GM19240 (cell line): ENCODE results near the gene LDHD.
"Not testable (repeated sequence)": the region's sequence is repeated elsewhere in the genome, so short reads cannot be mapped to it uniquely, and the experiment has no call there.

ENCODE experiments used
- DNase-seq: peaks from one replicate; pipeline ENCODE4 v3.0.0; 2011; ENCODE audit warnings: low spot score; ENCODE audit not compliant: insufficient read length

LDHD gene

GRCh38 chr16:75100603-75100990 lies 16.0 kb downstream of the LDHD start:
- DNase-seq: no peak

GRCh38 chr16:75099738-75100602 lies 16.6 kb downstream of the LDHD start:
- DNase-seq: no peak

GRCh38 chr16:75099075-75099667 lies 17.4 kb downstream of the LDHD start:
- no peak for DNase-seq

GRCh38 chr16:75097941-75098901 lies 18.4 kb downstream of the LDHD start:
- no peak for DNase-seq

- no peak for DNase-seq
Measured at GRCh38 chr16:75097191-75097761, 19.3 kb downstream of the LDHD start.

GRCh38 chr16:75096656-75097055 lies 19.9 kb downstream of the LDHD start:
- no peak for DNase-seq

- no peak for DNase-seq
Measured at GRCh38 chr16:75095204-75095621, 21.4 kb downstream of the LDHD start.

- DNase-seq: no peak
Measured at GRCh38 chr16:75093598-75094540, 22.7 kb downstream of the LDHD start.

- DNase-seq: no peak
Measured at GRCh38 chr16:75092777-75093176, 23.8 kb downstream of the LDHD start.

- DNase-seq: not testable (repeated sequence)
Measured at GRCh38 chr16:75091619-75092018, 25.0 kb downstream of the LDHD start.

GRCh38 chr16:75090899-75091298 lies 25.7 kb downstream of the LDHD start:
- DNase-seq: not testable (repeated sequence)

- DNase-seq: no peak
Measured at GRCh38 chr16:75089486-75090202, 26.9 kb downstream of the LDHD start.

- DNase-seq: no peak
Measured at GRCh38 chr16:75088934-75089333, 27.6 kb downstream of the LDHD start.

GRCh38 chr16:75088216-75088615 lies 28.4 kb downstream of the LDHD start:
- DNase-seq: no peak

- no peak for DNase-seq
Measured at GRCh38 chr16:75087375-75087979, 29.1 kb downstream of the LDHD start.

GRCh38 chr16:75086688-75087374 lies 29.7 kb downstream of the LDHD start:
- DNase-seq: no peak

- DNase-seq: no peak
Measured at GRCh38 chr16:75086281-75086680, 30.3 kb downstream of the LDHD start.

- DNase-seq: no peak
Measured at GRCh38 chr16:75085556-75085955, 31.0 kb downstream of the LDHD start.

GRCh38 chr16:75083813-75084212 lies 32.8 kb downstream of the LDHD start:
- DNase-seq: no peak
